Measurements from ENCODE around the gene CMYA5.

DNA sequence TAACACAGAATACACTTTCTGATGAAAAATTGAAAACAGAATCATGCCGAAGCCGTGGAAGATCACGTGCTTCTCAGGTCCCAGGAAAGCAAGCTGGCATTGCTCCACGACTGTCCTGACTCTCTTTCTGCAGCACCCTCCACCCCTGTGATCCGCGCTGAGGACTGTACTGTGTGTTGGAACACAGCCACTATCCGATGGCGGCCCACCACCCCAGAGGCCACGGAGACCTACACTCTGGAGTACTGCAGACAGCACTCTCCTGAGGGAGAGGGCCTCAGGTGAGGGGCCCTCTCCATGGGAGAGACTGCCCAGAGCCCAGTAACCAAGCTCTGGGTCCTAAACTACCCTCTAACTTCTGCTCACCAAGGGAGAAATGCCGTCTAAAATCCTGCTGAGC lies 73.3 kb downstream of the CMYA5 start:
- TF ChIP-seq, protein P1, sequence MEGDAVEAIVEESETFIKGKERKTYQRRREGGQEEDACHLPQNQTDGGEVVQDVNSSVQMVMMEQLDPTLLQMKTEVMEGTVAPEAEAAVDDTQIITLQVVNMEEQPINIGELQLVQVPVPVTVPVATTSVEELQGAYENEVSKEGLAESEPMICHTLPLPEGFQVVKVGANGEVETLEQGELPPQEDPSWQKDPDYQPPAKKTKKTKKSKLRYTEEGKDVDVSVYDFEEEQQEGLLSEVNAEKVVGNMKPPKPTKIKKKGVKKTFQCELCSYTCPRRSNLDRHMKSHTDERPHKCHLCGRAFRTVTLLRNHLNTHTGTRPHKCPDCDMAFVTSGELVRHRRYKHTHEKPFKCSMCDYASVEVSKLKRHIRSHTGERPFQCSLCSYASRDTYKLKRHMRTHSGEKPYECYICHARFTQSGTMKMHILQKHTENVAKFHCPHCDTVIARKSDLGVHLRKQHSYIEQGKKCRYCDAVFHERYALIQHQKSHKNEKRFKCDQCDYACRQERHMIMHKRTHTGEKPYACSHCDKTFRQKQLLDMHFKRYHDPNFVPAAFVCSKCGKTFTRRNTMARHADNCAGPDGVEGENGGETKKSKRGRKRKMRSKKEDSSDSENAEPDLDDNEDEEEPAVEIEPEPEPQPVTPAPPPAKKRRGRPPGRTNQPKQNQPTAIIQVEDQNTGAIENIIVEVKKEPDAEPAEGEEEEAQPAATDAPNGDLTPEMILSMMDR (IDR thresholded peaks at IDR 0.05; ENCODE audit: low read depth, low read length, poor library complexity, severe bottlenecking): no peak
- TF ChIP-seq EZH2phosphoT487 (IDR thresholded peaks at IDR 0.05; ENCODE audit: borderline replicate concordance, low read length): no peak

All from DOHH2 (cell line).